H1 (cell line): ENCODE results near the gene CHCHD6. TPM values are rescaled to one million over a fixed set of nuclear protein-coding genes. Genes with fewer than 3 reads are reported as not detected.

ENCODE experiments used
- BACH1 ChIP-seq: IDR thresholded peaks from 2 replicates; pipeline ENCODE4 v1.6.1; 2012; ENCODE audit warnings: low read length, improper control_type of control experiment
- CBX5 ChIP-seq: fragments of 300-800, 300-1000 bp; sonication (generic); IDR thresholded peaks from 2 replicates; pipeline ENCODE4 v1.7.1; 2016; ENCODE audit warnings: antibody characterized with exemption, low read length, low read depth
- CBX8 ChIP-seq: fragments of 300-800, 300-1000 bp; sonication (generic); IDR thresholded peaks from 2 replicates; pipeline ENCODE4 v1.7.1; 2016; ENCODE audit warnings: low read depth, low read length, borderline replicate concordance
- CREB1 ChIP-seq: IDR thresholded peaks from 2 replicates; pipeline ENCODE4 v1.6.1; 2012; ENCODE audit warnings: inconsistent platforms
- EP300 ChIP-seq, 2 experiments: IDR thresholded peaks; 1 replicate in 1 of 2; 2 replicates in 1 of 2; pipeline ENCODE4 v1.6.1; 2011 to 2012; ENCODE audit warnings: low read depth in 2 of 2, low read length in 2 of 2, mild to moderate bottlenecking in 2 of 2, borderline replicate concordance in 1 of 2, inconsistent platforms in 1 of 2, moderate library complexity in 1 of 2
- NRF1 ChIP-seq: IDR thresholded peaks from 2 replicates; pipeline ENCODE4 v1.6.1; 2011; ENCODE audit warnings: mild to moderate bottlenecking, low read depth, low read length, improper control_type of control experiment
- SP2 ChIP-seq: IDR thresholded peaks from 2 replicates; pipeline ENCODE4 v1.6.1; 2012; ENCODE audit warnings: mild to moderate bottlenecking, low read length, inconsistent platforms
- USF2 ChIP-seq: IDR thresholded peaks from 2 replicates; pipeline ENCODE4 v1.6.1; 2011; ENCODE audit warnings: low read length, improper control_type of control experiment
- ZNF274 ChIP-seq: IDR thresholded peaks from 2 replicates; pipeline ENCODE4 v1.7.0; 2012; ENCODE audit warnings: low read length, borderline replicate concordance; ENCODE audit errors: extremely low read depth
- polyA plus RNA-seq, 7 experiments: library from polyadenylated mRNA; depleted of rRNA in 3 of 7; stranded (reverse) in 5 of 7; unstranded in 2 of 7; fragments of >200 nt in 5 of 7; fragments of 200-250 nt in 2 of 7; gene quantifications; 1 replicate in 5 of 7; 2 replicates in 1 of 7; 4 replicates in 1 of 7; pipeline versions ENCODE4 v1.2.1 to v1.2.3, GENCODE V29; 2011 to 2013; ENCODE audit warnings: missing spikeins in 2 of 7, mixed read lengths in 2 of 7
- total RNA-seq: library from RNA; stranded (reverse); fragmentation: NEBNext Ultra II Directional; extraction: Animal tissue kit (Norgen Biotek cat#: 25700); gene quantifications from 2 replicates; pipeline ENCODE4 v1.2.1, GENCODE V29; 2021
- TF ChIP-seq, protein P1 (sequence below): fragments of 300-600 bp; sonication (generic); IDR thresholded peaks from 2 replicates; pipeline ENCODE4 v1.7.1; 2012; ENCODE audit warnings: low read length, moderate library complexity, mild to moderate bottlenecking, inconsistent platforms; ENCODE audit not compliant: insufficient replicate concordance
- TF ChIP-seq, protein P2 (sequence below): IDR thresholded peaks from 2 replicates; pipeline ENCODE4 v1.6.1; 2012; ENCODE audit warnings: inconsistent platforms

CHCHD6 gene
- total and polyA plus RNA-seq, 2 of the 8 experiments (the other 6 are each of a cell fraction or from before 2014, with no cell fraction given): 32.4 to 37.6 TPM

- TF ChIP-seq, protein P1, sequence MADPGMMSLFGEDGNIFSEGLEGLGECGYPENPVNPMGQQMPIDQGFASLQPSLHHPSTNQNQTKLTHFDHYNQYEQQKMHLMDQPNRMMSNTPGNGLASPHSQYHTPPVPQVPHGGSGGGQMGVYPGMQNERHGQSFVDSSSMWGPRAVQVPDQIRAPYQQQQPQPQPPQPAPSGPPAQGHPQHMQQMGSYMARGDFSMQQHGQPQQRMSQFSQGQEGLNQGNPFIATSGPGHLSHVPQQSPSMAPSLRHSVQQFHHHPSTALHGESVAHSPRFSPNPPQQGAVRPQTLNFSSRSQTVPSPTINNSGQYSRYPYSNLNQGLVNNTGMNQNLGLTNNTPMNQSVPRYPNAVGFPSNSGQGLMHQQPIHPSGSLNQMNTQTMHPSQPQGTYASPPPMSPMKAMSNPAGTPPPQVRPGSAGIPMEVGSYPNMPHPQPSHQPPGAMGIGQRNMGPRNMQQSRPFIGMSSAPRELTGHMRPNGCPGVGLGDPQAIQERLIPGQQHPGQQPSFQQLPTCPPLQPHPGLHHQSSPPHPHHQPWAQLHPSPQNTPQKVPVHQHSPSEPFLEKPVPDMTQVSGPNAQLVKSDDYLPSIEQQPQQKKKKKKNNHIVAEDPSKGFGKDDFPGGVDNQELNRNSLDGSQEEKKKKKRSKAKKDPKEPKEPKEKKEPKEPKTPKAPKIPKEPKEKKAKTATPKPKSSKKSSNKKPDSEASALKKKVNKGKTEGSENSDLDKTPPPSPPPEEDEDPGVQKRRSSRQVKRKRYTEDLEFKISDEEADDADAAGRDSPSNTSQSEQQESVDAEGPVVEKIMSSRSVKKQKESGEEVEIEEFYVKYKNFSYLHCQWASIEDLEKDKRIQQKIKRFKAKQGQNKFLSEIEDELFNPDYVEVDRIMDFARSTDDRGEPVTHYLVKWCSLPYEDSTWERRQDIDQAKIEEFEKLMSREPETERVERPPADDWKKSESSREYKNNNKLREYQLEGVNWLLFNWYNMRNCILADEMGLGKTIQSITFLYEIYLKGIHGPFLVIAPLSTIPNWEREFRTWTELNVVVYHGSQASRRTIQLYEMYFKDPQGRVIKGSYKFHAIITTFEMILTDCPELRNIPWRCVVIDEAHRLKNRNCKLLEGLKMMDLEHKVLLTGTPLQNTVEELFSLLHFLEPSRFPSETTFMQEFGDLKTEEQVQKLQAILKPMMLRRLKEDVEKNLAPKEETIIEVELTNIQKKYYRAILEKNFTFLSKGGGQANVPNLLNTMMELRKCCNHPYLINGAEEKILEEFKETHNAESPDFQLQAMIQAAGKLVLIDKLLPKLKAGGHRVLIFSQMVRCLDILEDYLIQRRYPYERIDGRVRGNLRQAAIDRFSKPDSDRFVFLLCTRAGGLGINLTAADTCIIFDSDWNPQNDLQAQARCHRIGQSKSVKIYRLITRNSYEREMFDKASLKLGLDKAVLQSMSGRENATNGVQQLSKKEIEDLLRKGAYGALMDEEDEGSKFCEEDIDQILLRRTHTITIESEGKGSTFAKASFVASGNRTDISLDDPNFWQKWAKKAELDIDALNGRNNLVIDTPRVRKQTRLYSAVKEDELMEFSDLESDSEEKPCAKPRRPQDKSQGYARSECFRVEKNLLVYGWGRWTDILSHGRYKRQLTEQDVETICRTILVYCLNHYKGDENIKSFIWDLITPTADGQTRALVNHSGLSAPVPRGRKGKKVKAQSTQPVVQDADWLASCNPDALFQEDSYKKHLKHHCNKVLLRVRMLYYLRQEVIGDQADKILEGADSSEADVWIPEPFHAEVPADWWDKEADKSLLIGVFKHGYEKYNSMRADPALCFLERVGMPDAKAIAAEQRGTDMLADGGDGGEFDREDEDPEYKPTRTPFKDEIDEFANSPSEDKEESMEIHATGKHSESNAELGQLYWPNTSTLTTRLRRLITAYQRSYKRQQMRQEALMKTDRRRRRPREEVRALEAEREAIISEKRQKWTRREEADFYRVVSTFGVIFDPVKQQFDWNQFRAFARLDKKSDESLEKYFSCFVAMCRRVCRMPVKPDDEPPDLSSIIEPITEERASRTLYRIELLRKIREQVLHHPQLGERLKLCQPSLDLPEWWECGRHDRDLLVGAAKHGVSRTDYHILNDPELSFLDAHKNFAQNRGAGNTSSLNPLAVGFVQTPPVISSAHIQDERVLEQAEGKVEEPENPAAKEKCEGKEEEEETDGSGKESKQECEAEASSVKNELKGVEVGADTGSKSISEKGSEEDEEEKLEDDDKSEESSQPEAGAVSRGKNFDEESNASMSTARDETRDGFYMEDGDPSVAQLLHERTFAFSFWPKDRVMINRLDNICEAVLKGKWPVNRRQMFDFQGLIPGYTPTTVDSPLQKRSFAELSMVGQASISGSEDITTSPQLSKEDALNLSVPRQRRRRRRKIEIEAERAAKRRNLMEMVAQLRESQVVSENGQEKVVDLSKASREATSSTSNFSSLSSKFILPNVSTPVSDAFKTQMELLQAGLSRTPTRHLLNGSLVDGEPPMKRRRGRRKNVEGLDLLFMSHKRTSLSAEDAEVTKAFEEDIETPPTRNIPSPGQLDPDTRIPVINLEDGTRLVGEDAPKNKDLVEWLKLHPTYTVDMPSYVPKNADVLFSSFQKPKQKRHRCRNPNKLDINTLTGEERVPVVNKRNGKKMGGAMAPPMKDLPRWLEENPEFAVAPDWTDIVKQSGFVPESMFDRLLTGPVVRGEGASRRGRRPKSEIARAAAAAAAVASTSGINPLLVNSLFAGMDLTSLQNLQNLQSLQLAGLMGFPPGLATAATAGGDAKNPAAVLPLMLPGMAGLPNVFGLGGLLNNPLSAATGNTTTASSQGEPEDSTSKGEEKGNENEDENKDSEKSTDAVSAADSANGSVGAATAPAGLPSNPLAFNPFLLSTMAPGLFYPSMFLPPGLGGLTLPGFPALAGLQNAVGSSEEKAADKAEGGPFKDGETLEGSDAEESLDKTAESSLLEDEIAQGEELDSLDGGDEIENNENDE: no peak
- TF ChIP-seq CBX8: no peak
- no peak for TF ChIP-seq BACH1
- TF ChIP-seq, protein P2, sequence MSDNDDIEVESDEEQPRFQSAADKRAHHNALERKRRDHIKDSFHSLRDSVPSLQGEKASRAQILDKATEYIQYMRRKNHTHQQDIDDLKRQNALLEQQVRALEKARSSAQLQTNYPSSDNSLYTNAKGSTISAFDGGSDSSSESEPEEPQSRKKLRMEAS: no peak
- no peak for TF ChIP-seq CREB1
- no peak for TF ChIP-seq CBX5
- TF ChIP-seq SP2: no peak
- no peak for TF ChIP-seq NRF1
- TF ChIP-seq USF2: no peak
- no peak for TF ChIP-seq EP300 (IDR thresholded peaks at IDR 0.05; ENCODE audit: borderline replicate concordance in 1 of 2, low read depth in 2 of 2, low read length in 2 of 2)
- no peak for TF ChIP-seq ZNF274
Observed at GRCh38 chr3:126699011-126699410, 5.0 kb upstream of the CHCHD6 start (continued).
